ENCODE measurements around the gene DENND1A.
"Not testable (repeated sequence)": the region's sequence is repeated elsewhere in the genome, so short reads cannot be mapped to it uniquely, and the experiment has no call there.

DENND1A gene

DNA sequence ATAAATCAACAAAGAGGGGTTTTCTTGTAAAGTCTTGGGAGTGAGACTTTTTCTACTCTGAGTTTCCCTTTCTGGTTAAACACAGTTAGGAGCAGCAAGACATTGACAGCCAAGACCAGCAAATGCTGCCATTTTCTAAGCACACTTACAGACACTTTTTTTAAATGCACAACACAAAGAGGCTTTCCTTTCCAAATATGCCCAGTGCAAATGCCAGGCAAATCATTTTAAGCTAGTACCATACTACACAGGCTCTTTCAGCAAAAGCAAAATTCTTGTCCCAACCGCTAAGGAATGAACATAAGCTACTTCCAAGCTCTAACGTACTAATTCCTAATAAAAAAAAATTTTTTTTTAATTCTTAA lies 68.2 kb downstream of the DENND1A start:
- DNase-seq = no peak

DNA sequence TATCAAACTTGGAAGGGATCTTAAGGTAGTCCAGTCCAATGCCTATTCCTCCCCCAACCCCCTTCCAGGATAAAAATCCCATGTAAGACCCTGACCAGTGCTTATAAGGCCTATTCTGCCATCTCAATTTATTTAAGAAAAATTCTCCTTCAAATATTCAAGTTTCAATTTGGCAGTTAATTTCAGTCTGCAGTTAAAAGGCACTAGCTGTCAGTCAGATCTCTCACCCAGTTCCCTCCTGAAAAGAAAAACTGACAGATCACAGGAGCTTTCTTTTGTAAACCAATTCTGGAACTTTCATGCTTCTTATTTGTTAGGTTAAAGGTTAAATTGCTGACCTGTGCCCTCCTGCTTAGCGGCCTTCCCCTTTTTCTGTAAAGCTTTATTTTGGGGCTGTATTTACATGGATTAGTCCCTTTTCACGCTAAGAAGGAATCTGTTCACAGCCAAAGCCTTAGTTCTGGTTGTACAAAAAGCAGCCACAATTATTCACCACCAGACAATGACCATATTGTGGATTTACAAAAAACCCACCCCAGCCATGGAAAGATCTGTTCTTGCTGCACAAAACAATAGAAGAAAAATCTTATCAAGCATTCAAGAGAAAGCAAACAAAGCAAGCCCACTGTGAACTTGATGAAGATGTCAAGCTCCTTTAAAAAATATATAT lies 68.7 kb downstream of the DENND1A start:
- no peak for DNase-seq

DNA sequence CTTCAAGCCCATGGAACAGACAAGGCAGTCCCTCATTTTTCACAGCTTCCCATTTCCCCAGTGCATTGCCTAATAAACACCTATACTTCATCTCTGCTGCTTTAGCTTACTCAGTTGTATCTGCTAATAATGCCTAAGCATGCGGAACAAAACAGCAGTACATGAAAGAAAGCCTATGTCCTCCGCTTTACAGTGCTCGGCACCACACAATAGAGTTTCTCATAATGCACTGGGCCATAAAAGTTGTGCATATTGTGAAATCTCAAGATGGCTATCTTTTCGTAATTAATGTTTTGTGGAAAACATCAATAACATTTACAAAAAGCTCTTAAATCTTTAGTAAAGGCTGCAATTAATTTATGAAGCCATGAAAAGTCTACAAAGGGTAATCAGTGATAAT lies 69.3 kb downstream of the DENND1A start:
- no peak for DNase-seq

DNA sequence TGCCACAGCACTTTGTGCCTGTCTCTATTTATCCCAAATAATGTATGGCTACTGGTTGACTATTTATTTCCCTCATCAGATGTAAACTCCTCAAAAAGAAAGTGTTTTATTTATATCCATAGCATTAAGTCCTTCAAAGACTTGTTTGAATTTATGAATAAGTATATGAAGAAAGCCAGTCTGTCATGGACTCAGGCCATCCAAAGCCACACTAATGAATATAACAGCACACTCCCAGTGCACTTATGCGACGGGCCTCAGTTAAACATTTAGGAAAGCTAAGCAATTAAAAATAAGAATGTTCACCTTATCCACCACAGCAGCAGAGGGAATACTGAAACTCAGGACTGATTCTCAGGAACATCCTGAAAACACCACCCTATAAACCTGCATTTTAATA lies 77.5 kb downstream of the DENND1A start:
- no peak for DNase-seq

DNA sequence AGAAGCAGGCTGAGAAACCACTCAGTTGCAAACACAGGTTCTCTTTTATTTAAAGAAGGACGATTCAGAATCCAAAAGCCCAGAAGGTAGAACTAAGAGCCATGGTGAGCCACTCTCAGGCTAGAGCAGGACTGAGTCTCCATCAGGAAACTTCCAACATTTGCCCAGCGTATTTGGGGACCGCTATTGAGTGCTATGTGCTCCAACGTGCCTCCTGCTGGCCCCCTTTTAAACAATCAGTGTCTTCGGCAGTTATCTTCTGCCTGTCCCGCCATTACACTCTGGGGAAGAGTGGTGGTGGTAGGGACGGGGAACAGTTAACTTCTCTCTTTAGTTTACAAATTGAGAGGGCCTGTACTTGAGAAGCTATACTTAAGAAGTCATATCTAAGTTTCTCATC lies 78.1 kb downstream of the DENND1A start:
- no peak for DNase-seq

DNA sequence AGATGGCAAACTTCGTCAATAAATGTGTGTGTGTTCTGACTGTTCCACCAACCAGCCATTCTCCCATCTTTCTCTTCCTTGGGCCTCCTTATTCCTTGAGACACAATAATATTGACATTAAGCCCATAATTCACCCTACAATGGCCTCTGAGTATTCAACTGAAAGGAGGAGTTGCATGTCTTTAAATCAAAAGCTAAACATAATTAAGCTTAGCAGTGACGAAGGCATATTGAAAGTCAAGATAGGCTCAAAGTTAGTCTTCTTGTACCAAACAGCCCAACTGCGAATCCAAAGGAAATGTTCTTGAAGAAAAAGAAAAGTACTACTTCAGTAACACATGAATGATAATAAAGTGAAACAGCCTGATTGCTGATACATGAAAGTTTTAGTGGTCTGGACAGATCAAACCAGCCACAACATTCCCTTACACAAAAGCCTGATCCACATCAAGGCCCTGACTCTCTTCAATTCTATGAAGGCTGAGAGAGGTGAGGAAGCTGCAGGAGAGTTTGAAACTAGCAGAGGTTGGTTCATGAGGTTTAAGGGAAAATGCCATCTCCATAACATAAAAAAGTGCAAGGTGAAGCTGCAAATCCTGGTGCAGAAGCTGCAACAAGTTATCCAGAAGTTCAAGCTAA lies 81.4 kb downstream of the DENND1A start:
- no peak for DNase-seq

DNA sequence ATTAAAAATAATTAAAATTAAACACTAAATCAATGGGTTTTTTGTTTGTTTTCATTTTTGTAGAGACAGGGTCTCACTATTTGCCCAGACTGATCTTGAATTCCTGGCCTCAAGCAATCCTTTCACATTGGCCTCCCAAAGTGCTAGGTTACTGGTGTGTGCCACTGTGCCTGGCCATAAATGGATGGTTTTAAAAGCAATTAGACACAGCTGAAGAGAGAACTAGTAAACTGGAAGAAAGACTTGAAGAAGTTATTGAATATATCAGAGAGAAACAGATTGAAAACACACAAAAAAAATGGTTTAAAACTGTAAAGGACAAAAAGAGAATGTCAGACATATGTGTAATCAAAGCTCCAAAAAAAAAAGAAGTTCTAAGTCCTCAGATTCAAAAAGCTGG lies 83.0 kb downstream of the DENND1A start:
- no peak for DNase-seq

DNA sequence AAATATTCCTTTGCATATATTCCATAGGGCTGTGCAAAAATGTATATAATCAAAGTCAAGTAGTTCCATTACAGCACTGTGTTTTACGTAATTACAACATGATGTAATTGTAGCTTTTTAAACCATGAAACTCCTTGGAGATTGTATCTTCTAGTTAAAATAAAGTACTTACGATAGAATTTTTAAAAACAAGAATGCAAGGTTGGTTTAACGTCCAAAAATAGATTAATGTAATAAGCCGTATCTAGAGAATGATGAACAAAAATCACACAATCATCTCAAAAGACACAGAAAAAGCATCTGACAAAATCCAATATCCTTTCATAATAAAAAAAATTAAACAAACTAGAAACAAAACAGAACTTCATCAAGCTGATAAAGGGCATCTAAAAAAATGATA lies 86.2 kb downstream of the DENND1A start:
- DNase-seq = no peak

DNA sequence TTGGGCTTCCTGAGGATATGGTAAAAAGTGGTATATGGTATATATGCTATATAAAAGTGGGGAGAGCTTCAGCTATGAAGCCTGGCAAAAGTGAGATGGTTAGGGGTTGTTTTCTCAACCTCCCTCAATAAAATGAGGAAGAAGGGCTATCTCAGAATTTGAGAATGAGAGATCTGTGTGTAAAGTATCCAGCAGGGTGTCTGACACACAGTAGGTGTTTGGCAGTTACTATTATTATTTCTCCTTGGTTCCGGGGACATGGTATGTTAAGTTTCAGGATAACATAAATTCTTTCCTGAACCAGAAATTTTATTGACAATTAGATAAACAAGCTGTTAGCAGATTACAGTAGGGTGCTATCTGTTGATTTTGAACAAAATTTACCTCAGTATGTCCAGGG lies 94.1 kb downstream of the DENND1A start:
- no peak for DNase-seq

DNA sequence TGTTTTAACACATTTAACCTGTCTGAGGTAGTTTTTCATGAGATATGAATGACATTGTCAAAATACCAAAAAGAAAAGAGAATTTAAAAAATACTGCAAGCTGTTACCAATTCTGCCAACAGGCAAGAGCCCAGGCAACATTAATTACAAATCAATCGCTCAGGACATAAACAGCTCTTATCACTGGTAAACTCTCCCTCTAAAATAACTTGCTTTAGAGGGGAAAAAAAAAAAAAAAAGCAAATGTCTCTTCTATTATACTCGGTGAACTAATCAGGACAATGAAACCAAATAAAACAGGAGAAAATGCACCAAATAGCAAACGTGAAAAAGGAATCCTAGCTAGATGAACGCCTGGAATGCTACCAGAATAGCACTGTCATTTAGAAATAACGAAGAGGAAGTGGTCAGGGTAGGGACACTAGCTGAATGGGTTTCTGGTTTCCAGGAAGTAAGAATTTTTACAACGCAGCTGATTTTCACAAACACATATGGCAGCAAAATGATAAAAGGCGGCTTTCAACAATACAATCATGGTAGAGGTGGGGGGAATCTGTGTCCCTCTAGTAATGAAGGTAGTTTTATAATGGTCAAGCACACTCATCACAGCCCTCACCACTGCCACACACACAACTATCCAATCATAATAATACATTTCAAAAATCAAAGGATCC lies 94.9 kb downstream of the DENND1A start:
- DNase-seq = no peak

DNA sequence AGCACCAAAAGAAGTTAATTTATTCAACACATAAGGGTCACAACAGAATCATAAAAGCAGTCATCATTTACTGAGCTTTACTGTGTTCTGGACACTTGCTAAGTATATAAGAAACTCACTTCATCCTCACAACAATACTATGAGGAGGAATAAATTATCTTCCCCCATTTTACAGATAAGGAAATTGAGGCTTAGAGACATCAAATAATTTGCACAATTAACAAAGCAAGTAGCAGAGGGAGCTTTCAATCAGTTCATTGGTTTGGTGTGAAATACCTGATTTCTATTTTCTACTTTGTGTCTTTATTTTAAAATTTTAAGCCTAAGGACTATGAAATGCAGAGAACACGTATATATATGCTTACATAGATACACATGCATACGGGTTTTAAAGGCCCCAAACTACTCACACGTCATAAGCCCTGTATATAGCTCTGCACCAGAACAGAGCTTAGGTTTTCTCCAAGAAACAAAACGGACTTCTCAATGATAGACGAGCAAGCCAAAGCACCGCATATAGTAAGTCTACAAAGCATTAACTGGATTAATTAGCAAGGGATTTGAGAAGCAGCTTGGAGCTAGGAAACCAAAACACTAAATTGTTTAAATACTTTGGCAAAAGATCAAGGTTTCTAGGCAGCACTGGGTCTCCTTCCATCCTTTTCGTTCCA lies 95.6 kb downstream of the DENND1A start:
- no peak for DNase-seq

DNA sequence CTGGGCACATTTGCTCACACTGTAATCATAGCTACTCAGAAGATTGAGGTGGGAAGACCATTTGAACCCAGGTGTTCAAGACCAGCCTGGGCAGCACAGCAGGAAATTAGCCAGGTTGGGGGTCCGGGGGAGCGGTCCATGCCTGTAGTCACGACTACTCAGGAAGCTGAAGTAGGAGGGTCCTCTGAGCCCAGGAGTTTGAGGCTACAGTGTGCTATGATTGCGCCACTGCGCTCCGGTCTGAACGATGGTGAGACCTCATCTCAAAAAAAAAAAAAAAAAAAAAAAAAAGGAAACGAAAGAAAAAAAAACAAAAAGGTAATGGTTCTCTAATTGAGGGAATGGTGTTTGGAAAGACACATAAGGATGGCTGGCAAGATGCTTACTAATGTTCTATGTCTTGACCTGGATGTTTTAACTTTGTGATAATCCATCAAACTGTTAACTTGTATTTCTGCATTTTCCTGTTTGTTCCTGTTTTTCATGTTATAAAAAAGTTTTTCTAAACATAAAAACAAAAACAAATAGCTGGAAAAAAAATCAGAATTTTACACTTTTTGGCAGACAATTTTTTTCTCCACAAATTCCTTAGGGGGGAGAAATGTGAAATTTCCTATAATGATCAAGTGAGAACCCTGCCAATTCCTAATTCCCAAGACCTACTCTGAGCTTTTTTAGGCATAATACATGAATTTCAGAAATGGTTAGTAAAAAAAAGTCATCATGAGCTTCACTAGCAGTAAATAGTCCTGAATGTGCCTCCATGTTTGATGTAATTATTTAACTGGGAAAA lies 96.9 kb downstream of the DENND1A start:
- DNase-seq = no peak

DNA sequence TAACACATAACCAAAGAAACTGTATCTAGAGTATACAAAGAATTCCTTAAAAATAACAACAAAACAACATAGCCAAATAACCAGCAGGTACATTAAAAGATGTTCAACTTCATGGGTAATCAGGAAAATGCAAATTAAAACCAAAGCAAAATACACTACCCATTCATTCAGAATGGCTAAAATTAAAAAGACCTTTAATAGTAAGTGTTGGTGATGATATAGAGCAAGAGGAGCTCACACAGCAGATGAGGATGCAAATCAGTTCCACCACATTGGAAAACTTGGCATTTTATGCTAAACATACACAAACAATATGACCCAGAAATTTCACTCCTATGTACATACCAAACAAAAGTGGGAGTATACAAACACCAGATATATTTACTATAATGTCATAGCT lies 97.8 kb downstream of the DENND1A start:
- DNase-seq = no peak

DNA sequence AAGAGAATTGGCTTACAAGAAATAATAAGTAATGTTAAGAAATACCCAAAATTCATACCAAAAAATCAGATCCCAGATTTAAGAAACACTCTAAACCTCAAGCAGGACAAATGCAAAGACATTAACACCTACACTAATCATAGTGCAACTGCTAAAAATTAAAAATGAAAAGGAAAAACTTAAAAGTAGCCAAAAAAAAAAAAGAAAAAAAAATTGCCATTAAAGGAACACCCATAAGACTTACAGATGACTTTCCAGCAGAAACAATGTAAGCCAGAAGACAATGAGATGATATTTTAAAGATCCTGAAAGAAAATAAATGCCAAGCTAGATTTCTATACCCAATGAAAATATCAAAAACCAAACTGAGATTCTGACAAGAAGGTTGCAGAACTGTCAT lies 101.5 kb downstream of the DENND1A start:
- DNase-seq = no peak

DNA sequence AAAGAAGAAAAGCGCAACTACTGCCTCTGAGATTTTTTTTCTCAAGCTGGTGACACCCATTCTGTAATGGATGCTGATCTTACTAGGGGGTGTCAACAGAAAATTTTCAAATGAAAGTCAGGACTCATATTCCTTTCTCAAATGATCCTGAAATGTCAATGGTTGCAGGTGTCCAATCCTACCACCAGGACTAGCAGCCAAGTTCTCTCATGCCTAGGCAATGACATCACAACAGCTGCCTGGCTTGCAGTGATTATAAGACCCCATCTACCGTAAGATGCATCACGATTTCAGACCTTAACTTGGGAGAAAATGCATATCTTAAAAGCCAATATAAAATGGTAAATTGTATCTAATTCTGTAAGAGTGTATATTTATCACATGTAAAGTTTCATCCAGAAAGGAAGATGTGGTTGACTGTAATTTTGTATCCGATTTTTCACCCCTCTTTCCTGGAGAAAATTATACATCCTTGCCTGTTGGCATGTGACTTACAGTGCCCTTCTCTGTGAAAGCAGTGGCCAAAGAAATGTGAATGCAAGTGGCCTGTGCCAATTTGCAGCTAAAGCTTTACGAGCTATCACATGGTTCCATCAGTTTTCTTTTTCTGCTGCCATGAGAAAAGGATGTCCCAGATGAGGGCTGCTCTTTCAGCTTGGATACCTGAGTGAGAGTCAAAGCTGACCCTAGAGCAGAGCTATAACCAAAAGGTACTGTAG lies 104.4 kb downstream of the DENND1A start:
- DNase-seq = no peak

DNA sequence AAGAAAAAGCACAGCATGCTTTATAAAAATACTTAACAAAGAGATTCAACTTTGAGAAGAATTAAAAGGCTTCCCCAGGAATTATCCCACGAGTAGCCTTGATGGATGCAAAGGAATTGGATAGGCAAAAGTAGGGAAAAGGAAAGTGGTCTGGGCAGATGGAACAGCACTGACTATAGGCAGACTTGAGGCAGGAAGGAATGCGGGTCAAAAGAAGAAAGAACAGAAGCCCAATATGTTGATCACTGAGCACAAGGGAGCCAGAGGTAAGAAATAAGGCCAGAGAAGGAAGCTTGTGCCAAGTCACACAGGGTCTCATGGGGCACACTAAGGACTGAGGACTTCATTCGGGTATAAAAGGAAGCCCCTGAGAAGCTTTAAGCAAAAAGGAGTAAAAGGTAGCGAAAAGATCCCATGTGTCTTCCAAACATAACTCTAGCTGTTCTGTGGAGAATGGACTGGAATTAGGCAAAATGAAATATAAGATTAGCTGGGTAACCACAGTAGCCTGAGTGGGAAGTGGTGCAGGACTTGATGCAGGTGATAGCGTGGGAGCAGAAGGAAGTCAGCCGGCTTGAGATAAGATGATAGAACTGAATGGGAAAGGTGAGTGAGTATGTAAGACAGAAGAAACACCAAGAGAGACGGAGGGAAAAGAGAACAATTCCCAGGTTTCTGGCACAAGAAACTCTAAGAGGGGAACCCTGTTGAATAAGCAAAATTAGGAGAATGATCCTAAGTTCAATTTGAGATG lies 106.6 kb downstream of the DENND1A start:
- no peak for DNase-seq

DNA sequence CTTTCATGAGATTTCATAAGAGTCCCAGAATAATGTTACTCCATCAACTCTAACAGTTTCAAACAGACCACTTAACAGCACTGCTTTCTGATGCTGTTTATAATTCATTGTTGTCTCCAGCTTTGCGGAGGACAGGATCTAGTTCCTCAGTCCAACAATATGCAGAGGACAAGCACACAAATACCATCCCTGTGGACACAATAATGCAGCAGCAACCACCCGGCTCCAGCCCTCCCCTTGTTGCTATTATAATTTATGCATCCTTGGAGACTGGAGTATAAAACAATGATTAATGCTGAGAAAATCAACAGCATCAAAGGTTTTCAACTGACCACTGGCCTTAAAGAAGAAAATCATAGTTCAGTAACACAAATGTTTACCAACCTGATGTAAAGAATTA lies 108.3 kb downstream of the DENND1A start:
- no peak for DNase-seq

DNA sequence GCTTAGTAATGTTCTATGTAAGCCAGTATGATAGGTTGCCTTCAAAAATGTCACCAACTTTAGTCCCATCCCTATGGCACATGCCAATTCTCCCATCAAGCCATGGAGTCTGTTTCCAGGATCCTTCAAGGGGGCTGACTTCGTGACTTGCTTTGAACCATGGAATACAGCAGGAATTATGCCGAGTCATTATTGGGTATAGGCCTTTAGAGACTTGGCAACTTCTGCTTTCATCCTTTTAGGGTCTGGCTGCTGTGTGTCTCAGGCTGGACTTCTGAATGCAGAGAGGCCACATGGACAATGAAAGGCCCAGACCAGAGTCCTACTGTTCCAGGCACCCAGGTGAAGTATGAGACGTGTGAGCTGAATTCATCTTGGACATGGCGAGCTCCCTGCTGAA lies 109.8 kb downstream of the DENND1A start:
- no peak for DNase-seq

DNA sequence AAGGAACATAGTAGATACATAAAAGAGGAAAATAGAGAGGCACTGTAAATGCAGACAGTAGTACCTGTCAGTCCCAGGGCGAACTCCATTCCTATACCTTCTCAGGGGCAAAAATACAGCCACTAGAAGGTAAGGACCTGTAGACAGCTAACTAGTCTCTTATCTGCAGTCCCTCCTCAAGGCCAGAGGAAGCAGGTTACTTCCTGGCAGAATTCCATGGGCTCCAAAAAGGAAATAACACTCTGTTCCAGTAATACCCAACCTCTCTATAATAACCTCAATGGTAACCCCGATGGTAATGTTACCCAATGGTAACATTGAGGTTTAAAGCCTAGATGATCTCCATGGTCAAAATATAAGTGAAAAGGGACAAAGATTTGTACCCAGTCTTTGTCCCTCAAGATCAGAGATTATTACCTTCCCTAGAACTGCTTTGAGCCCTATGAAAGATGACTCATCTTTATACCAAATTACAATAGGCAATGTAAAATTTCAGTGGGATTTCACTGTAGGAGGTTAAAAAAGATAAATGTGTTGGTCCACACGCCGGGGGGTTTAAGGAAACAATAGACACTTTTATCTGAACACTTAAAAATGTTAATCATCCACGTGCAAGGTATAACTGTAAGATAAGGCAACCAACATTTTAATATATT lies 113.0 kb downstream of the DENND1A start:
- no peak for DNase-seq

DNA sequence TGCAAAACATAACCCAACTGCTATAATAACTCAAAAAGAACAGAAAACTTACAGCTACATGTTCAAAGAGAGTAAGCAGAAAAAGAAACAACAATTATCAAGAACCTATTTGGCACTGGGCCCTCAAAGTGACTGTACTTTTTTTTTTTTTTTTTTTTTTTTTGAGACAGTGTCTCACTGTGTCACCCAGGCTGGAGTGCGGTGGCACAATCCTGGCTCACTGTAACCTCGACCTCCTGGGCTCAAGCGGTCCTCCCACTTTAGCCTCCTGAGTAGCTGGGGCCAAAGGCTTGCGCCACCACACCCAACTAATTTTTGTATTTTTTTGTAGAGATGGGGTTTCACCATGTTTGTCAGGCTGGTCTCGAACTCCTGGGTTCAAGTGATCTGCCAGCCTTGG lies 114.1 kb downstream of the DENND1A start:
- not testable (repeated sequence) for DNase-seq

DNA sequence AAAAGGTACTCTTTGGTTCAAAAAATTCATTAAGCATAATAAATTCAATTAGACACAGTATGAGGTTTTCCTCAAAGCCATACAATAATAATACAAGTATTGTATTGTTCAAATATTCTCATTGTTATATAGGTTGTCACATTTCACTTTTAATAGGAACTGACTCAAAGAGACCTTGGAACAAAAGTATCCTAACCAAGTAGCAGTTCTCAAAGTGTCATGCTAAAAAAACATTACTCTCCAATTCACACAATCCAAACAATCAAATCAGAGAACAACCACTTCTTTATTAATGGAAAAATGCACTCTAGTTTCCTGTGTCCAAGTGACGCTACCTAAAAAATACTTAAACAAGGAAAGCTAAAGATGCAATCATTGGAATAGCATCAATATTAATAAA lies 115.4 kb downstream of the DENND1A start:
- no peak for DNase-seq

All from activated naive CD4-positive, alpha-beta T cell treated with Interleukin-2 at 50 U/mL for 16 hours (primary cell).